AG09309 (cell line): Measurements from ENCODE around the gene ATXN2.

Experiments used
- DNase-seq: peaks from one replicate; pipeline ENCODE4 v3.0.0-alpha.2; 2010; ENCODE audit warnings: low read depth
- H3K4me3 ChIP-seq: 2 replicates; pipeline ENCODE4 v1.5.1; 2011; ENCODE audit warnings: mild to moderate bottlenecking, low read depth, low read length, moderate library complexity; ENCODE audit not compliant: control insufficient read depth
- TF ChIP-seq, protein P1 (sequence below): IDR thresholded peaks from 2 replicates; pipeline ENCODE4 v1.5.1; 2011; ENCODE audit warnings: mild to moderate bottlenecking, low read depth, low read length, inconsistent platforms; ENCODE audit not compliant: insufficient read depth, control insufficient read depth; ENCODE audit errors: missing control alignments

ATXN2 gene

GRCh38 chr12:111418594-111418880 is 180.6 kb downstream of the ATXN2 start:
- TF ChIP-seq, protein P1, sequence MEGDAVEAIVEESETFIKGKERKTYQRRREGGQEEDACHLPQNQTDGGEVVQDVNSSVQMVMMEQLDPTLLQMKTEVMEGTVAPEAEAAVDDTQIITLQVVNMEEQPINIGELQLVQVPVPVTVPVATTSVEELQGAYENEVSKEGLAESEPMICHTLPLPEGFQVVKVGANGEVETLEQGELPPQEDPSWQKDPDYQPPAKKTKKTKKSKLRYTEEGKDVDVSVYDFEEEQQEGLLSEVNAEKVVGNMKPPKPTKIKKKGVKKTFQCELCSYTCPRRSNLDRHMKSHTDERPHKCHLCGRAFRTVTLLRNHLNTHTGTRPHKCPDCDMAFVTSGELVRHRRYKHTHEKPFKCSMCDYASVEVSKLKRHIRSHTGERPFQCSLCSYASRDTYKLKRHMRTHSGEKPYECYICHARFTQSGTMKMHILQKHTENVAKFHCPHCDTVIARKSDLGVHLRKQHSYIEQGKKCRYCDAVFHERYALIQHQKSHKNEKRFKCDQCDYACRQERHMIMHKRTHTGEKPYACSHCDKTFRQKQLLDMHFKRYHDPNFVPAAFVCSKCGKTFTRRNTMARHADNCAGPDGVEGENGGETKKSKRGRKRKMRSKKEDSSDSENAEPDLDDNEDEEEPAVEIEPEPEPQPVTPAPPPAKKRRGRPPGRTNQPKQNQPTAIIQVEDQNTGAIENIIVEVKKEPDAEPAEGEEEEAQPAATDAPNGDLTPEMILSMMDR: no peak
- no peak for DNase-seq
- no peak overlapping the region for H3K4me3 ChIP-seq

DNA sequence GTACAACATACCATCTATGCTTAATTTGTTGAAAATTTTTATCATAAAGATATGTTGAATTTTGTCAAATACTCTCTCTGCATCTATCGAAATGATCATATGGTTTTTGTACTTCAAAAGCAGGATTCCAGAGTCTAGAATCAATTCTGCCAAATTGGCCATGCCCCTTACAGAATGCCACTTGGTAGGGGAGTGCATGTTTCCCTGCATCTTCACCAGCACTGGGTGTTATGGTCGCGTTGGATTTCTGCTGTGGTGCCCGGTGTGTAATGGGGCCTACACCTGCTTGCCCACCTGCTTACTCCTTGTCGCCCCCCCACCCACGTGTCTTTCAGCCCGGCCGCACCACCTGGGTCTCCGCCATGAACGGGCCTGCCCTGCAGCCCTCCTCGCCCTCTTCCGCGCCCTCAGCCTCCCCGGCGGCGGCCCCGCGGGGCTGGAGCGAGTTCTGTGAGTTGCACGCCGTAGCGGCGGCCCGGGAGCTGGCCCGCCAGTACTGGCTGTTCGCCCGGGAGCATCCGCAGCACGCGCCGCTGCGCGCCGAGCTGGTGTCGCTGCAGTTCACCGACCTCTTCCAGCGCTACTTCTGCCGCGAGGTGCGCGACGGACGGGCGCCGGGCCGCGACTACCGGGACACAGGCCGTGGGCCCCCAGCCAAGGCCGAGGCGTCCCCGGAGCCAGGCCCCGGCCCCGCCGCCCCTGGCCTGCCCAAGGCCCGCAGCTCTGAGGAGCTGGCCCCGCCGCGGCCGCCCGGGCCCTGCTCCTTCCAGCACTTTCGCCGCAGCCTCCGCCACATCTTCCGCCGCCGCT is 181.1 kb downstream of the ATXN2 start:
- TF ChIP-seq, protein P1: no peak
- H3K4me3 ChIP-seq: no peak overlapping the region
- no peak for DNase-seq

GRCh38 chr12:111417290-111417689 is 181.8 kb downstream of the ATXN2 start:
- H3K4me3 ChIP-seq: no peak overlapping the region
- DNase-seq: no peak
- TF ChIP-seq, protein P1: no peak

DNA sequence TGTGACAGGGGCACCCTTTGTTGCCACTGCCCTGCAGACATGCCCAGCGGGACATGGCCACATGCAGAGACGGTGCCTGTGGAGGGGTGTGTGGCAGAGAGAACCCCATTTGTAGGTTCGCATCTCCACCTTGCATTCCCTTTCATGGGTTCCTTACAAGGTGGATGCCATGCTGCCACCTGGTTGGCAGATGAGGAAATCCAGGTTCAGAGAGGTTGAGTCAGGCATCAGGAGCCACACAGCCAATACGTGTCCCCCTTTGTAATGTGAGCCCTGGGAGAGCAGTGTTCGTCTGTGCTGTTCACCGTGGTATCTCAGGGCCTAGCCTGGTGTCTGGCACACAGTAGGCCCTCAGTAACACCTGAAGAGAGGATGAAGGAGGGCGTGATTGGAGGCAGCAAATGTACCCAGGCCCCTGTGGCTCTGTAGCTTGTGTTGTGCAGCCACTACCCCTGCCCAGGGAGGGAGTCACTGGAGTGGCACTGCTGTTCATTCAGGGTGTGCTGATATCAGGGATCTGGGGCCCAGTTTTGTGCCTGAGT is 184.3 kb downstream of the ATXN2 start:
- no peak overlapping the region for H3K4me3 ChIP-seq
- DNase-seq: no peak
- TF ChIP-seq, protein P1: no peak

GRCh38 chr12:111413442-111414086 is 185.6 kb downstream of the ATXN2 start:
- peak; percentile 57 for DNase-seq
- TF ChIP-seq, protein P1: no peak
- no peak overlapping the region for H3K4me3 ChIP-seq

DNA sequence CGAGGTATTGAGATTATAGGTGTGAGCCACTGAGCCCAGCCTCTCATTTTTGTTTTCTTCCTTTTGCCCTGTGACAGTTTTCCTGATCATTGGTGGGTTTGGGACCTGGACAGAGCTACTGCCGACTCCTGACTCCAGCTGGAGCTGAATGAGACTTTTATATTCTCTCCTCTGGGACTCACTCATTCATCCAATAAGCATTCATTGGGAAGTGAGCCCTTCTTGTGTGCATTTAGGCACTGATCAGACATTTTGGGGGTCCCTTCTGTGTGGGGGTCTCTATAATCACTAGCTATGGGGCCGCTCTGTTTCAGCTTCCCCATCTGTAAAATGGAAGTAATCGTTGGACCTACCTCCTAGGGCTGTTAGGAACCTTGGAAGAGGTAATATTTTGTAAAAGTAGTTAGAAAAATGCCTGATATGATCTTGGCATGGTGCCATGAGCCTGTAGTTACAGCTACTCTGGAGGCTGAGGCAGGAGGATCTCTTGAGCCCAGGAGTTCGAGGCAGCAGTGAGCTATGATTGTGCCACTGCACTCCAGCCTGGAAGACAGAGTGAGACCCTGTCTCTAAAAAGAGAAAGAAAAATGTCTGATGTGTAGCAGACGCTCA is 186.2 kb downstream of the ATXN2 start:
- H3K4me3 ChIP-seq: no peak overlapping the region
- TF ChIP-seq, protein P1: no peak
- no peak for DNase-seq
